A549 (cell line): ENCODE data around the gene SPEN.

Experiments used
- CEBPB ChIP-seq, 2 experiments: fragments of >200 bp in 1 of 2; sonication (Bioruptor Twin) in 1 of 2; formaldehyde crosslinking in 1 of 2; IDR thresholded peaks; 2 replicates each; pipeline ENCODE4 v1.6.1; 2012 to 2016
- CTCF ChIP-seq: fragments of >200 bp; sonication (Bioruptor Twin); formaldehyde crosslinking; IDR thresholded peaks from 3 replicates; pipeline ENCODE4 v1.5.1; 2016
- EP300 ChIP-seq, 2 experiments: fragments of >200 bp; sonication (Bioruptor Twin); formaldehyde crosslinking; IDR thresholded peaks; 2 replicates in 1 of 2; 3 replicates in 1 of 2; pipeline ENCODE4 v1.6.1; 2016 to 2017
- KDM5A ChIP-seq: fragments of 200-600 bp; sonication (generic); IDR thresholded peaks from 2 replicates; pipeline ENCODE4 v1.6.1; 2016; ENCODE audit warnings: antibody characterized with exemption, mild to moderate bottlenecking
- PBX3 ChIP-seq: IDR thresholded peaks from 2 replicates; pipeline ENCODE4 v1.6.1; 2012
- POLR2A ChIP-seq: IDR thresholded peaks from 2 replicates; pipeline ENCODE4 v1.6.1; 2012; ENCODE audit warnings: mild to moderate bottlenecking, low read length
- RCOR1 ChIP-seq: fragments of 150-350 bp; IDR thresholded peaks from 2 replicates; pipeline ENCODE4 v1.6.1; 2014; ENCODE audit warnings: antibody characterized with exemption, low read length, low read depth
- ZFP36 ChIP-seq: fragments of 450-650 bp; IDR thresholded peaks from 2 replicates; pipeline ENCODE4 v1.6.1; 2014; ENCODE audit warnings: borderline replicate concordance; ENCODE audit not compliant: partially characterized antibody
- ZNF302 ChIP-seq: fragments of 250-450 bp; sonication (Bioruptor Pico); IDR thresholded peaks from 2 replicates; pipeline ENCODE4 v1.9.0; 2021; ENCODE audit warnings: inconsistent platforms, mild to moderate bottlenecking, moderate library complexity

- TF ChIP-seq CTCF (no peak), POLR2A (no peak), EP300 (IDR thresholded peaks at IDR 0.05) (no peak), KDM5A (no peak), ZFP36 (no peak), CEBPB (IDR thresholded peaks at IDR 0.05) (no peak), RCOR1 (no peak), ZNF302 (CRISPR knock-in tag) (no peak), PBX3 (no peak)
Measured at GRCh38 chr1:15895233-15895632, 47.7 kb downstream of the SPEN start.
